Pulmonary artery endothelial cell (primary cell): Measurements from ENCODE around the gene FZD2. TPM values are rescaled to one million over a fixed set of nuclear protein-coding genes. Genes with fewer than 3 reads are reported as not detected.

ENCODE experiments used
- DNase-seq: peaks from one replicate; pipeline ENCODE4 v3.0.0-alpha.2; 2011; ENCODE audit warnings: low read depth, low spot score
- total RNA-seq: library from RNA; depleted of rRNA; stranded (reverse); fragments of >200 nt; gene quantifications from 2 replicates; pipeline ENCODE4 v1.2.3, GENCODE V29; 2014

FZD2 gene
- total RNA-seq, 1 donor from 2014 or later = 0.79 TPM

- no peak for DNase-seq
Observed at GRCh38 chr17:44607836-44608690, 50.8 kb downstream of the FZD2 start.

DNA sequence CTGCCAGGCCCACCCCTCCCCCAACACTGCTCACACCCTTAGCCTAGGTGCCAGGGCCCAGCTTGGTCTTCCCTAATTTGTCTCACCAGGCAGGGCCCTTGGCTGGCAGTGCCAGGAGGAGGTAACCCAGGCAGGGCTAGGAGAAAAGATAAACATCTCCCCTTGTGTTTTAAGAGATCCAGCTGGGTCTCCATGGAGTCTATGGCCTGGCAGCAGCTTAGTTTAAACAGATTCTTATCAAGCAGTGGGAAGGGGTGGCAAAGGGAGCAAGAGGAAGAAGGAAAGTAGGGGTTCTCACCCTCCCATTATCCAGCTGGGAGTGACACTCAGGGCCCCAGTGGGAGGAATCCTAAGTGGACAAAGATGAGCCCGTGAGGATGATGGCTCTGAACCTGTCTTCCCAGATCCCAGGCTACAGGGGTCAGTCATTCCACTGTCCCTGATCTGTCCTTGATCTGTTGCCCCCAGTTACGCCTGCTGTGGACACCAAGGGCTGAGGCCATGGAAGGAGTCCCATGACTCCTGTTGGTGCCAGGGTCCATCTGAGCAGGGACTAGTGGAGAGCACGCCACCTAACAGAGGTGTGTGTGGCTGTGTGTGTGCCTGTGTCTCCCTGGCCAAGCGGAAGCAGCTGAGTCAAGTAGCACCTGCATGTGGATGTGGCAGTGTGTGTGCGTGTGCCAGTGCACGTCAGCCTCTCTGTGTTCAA, 51.6 kb downstream of the FZD2 start:
- no peak for DNase-seq

DNA sequence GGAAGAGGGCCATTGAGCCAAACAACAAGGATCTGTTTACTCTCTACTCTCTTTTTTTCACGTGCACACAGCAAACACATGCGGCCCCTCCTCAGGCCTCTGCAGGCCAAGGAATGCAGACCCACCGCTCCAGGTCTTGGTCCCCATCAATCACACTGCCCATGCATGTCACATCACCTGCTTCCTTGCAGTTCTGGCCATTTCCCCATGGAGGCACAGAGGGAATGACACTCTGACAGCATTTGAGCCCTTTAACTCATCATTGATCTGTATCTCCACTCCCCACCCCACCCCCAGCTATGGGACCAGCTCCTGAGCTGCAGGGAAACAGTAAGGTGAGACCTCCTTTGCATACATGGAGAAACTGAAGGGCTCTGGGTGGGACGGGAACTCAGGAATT, 53.0 kb downstream of the FZD2 start:
- no peak for DNase-seq

Other genes with a start within 250 kb of the FZD2 start
- gene RUNDC3A, start 248.9 kb upstream of the FZD2 start, total RNA-seq = 0.07 and 0.21 TPM in 2 replicates
- 77.7 and 78.9 TPM in 2 replicates for gene SLC25A39, start 232.7 kb upstream of the FZD2 start, total RNA-seq
- 288 and 362 TPM in 2 replicates for gene GRN, start 212.2 kb upstream of the FZD2 start, total RNA-seq
- gene FAM171A2, start 193.6 kb upstream of the FZD2 start, total RNA-seq = 3.7 and 6.1 TPM in 2 replicates
- 0.13 and 0.39 TPM in 2 replicates for gene ITGA2B, start 167.8 kb upstream of the FZD2 start, total RNA-seq
- 11.0 and 12.7 TPM in 2 replicates for gene GPATCH8, start 54.1 kb upstream of the FZD2 start, total RNA-seq
- 0.07 TPM in 1 of 2 replicates, not detected in the other for gene MEIOC, start 99.0 kb downstream of the FZD2 start, total RNA-seq
- 42.3 and 54.3 TPM in 2 replicates for gene CCDC43, start 132.3 kb downstream of the FZD2 start, total RNA-seq
- 4.6 and 8.9 TPM in 2 replicates for gene DBF4B, start 151.2 kb downstream of the FZD2 start, total RNA-seq
- gene ADAM11, start 201.5 kb downstream of the FZD2 start, total RNA-seq = 0.07 and 0.25 TPM in 2 replicates